GM12801 (cell line): ENCODE results near the gene SLC1A2.

Source experiments
- TF ChIP-seq, protein P1 (sequence below): IDR thresholded peaks from one replicate; pipeline ENCODE4 v1.5.1; 2011; ENCODE audit warnings: control low read depth; ENCODE audit not compliant: insufficient read length; ENCODE audit errors: extremely low read depth

Gene SLC1A2

DNA sequence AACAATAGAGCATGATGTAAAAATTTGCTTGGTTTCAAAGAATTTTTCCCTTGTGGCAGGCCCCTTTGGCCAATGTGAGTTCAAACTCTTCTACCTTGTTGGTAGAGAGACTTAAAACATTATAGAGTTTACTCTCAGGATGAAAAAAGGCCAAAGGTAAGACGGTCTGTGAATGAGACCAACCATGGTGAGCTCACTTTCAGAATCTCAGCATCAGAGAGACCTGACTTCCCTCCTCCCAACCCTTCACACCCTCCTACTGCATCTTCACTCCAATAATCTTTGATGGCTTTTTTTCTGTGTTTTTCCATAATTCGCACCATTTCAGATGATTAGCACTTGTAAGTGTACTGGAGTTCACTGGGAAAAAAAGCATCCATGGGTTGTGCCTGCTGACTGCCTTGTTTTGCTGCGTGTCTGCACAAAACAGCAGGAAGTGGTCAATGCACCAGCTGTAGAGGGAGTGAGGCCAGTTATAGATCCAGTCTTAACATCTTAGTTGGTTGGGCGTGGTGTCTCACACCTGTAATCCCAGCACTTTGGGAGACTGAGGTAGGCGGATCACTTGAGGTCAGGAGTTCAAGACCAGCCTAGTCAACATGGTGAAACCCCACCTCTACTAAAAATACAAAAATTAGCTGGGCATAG lies 64.1 kb downstream of the SLC1A2 start:
- TF ChIP-seq, protein P1, sequence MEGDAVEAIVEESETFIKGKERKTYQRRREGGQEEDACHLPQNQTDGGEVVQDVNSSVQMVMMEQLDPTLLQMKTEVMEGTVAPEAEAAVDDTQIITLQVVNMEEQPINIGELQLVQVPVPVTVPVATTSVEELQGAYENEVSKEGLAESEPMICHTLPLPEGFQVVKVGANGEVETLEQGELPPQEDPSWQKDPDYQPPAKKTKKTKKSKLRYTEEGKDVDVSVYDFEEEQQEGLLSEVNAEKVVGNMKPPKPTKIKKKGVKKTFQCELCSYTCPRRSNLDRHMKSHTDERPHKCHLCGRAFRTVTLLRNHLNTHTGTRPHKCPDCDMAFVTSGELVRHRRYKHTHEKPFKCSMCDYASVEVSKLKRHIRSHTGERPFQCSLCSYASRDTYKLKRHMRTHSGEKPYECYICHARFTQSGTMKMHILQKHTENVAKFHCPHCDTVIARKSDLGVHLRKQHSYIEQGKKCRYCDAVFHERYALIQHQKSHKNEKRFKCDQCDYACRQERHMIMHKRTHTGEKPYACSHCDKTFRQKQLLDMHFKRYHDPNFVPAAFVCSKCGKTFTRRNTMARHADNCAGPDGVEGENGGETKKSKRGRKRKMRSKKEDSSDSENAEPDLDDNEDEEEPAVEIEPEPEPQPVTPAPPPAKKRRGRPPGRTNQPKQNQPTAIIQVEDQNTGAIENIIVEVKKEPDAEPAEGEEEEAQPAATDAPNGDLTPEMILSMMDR = no peak

DNA sequence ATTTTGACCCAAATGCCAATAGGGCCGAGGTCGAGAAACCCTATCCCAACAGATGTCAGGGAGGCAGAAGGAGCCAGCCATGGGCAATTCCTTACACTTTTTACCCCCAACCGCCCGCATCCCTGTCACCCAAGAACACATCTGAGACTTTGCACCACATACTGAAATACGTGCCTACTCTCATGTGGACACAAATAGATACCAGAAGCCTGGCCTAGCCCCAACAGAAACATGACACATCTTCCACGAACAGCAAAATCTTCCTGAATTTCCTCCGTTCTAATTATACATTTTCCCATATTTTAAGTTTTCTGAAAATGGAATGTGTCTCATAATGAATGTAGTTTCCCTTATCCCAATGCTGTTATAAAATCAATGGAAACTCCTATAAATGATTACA lies 64.7 kb downstream of the SLC1A2 start:
- TF ChIP-seq, protein P1 = no peak

DNA sequence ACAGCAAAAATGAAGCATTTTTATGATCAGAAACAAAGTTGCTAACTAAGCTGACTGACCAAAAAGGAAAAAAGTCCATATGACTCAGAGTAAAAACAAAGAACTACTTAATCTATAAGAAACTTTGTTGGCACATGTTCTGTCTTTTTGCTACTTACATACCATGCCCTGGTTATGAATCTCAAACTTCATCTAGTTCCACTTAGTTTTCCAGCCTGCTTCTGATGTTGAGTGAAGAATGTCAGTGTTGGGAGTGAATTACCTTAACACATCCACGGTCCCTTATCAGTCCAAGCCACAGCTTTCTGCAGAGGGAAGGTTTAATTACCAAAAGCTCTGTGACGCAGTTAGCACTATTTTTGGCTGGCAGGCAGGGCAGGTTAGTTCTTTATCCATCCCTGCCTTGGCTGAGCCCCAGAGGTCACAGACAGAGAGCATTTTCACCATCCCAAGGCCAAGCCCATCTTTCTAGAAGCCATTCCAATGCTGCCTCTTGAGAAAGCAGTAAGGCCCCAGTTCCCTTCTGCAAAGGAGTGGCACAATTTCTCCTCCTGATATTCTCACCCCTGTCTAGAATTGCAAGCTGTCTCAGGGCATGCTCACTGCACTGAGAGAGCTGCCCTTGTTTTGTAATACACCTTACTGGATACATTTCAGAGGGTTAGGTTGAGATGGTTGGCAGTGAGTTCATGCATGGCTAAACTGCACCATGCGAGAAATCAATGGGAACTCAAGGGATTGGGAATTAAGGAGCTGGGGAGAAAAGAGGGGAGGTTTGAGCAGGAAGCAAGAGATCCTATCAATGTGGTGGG lies 67.1 kb downstream of the SLC1A2 start:
- TF ChIP-seq, protein P1 = no peak

DNA sequence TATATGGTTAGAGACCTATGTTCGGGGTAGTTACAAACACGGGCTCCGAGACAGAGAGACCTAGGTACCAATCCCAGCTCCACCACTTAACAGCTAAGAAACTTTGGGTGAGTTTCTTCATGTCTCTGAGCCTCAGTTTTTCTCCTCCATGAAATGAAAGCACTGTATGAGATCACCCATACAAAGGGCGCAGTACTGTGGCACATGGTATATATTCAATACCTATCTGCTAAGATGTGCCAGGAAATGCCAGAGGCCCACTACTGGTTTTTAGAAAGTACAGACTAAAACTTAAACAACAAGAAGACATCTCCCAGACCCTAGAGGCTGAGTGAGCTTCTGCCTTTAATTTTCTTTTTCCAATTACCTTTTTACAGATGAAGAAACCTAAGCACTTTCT lies 69.5 kb downstream of the SLC1A2 start:
- TF ChIP-seq, protein P1 = no peak

DNA sequence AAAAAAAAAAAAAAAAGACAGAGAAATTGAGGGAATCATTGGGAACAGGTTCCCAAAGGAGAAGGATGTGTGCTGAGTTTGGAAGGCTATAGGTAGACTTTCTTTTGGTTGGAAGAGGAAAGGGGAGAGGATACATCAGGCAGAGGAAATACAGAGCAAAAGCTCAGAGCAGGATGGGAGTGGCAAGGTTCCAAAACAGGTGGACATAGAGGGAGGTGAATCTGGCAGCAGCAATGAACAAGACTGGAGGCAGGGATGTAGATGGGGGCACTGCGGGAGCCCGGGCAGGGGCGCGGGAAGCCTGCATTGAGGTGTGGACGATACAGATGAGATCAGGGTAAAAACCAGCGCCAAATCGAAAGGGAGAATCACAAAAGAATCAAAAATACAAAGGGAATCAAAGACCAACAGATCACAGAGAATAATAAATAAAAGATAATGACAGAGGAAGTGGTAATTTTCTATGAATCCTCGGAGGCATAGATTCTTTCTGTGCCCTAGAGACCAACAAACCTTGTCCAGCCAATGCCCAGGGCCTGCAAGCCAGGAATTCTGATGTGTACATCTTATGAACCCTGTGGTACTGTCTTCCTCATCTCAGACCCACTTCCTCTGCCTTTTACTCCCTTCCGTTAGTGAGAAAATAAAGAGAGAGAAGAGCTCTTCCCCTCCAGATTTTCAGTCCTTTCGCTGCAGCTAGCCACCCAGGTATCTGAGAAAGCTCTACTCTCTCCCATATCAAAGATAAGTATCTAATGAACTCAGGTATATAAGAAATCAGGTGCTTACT lies 70.3 kb downstream of the SLC1A2 start:
- TF ChIP-seq, protein P1 = no peak

DNA sequence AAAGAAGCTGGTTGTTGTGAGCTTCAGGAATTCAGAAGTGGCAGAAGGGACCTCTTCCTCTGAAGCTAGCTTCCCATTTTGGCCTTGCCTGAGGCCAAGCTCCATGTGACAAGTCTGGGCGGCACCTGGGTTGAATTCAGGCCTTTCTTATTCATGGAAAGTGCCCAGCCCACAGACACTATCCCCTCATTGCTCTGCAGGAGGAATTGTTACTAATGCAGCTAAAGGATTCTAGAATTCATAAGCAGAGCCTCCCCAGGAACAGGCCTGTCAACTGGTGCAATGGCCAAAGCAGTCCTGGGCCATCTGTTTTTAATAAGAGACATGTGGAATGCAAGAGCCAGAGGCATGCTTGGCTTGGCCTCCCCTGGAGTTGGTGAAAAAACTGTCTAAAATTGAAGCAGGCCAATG lies 71.4 kb downstream of the SLC1A2 start:
- TF ChIP-seq, protein P1 = no peak

DNA sequence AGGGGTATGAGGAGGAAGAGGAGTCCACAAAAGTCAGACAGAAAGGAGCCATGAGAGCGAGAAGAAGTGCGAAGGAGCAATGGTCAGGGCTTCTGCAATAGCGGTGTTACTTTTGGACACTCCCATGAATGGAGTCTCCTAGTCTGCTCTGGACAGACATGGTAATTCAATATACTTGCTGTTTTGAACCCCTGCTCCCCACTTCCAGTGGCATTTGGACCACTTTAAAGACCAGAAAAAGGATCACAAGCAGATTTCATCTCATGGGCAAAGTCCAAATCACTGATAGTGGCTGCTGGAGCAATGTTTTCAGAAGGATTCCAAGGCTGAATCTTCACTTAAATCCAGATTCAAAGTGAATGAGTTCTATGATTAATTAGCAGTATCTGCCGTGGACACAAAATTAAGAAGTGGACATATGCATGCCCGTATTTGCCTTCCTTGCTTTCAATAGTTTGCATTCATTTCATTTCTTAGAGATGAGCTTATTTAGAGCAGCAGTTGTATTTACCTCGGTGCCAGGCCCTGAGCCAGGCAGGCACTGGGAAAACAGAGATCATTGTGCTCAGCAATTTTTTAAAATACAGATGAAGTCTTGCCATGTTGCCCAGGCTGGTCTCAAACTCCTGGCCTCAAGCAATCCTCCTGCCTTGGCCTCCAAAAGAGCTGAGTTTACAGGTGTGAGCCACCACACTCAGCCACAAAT lies 72.0 kb downstream of the SLC1A2 start:
- TF ChIP-seq, protein P1 = no peak
